Nephron progenitor cell (in vitro differentiated cells): ENCODE results near the gene LNX1.

Experiments used
- DNase-seq: peaks from one replicate; pipeline ENCODE4 v3.0.0; 2021
- H3K27ac Mint-ChIP-seq: 2 replicates; pipeline ENCODE4 v1.8.0; 2021; ENCODE audit warnings: mild to moderate bottlenecking, moderate library complexity, mixed read lengths
- H3K27me3 Mint-ChIP-seq: 2 replicates; pipeline ENCODE4 v1.8.0; 2021; ENCODE audit warnings: mild to moderate bottlenecking, low read depth, mixed read lengths; ENCODE audit not compliant: poor library complexity
- H3K36me3 Mint-ChIP-seq: 2 replicates; pipeline ENCODE4 v1.8.0; 2021; ENCODE audit warnings: low read depth, mixed read lengths
- H3K4me1 Mint-ChIP-seq: 2 replicates; pipeline ENCODE4 v1.8.0; 2021; ENCODE audit warnings: mixed read lengths
- H3K4me3 Mint-ChIP-seq: 2 replicates; pipeline ENCODE4 v1.8.0; 2021; ENCODE audit warnings: mild to moderate bottlenecking, moderate library complexity, mixed read lengths
- H3K9me3 Mint-ChIP-seq: 2 replicates; pipeline ENCODE4 v1.8.0; 2021; ENCODE audit warnings: mild to moderate bottlenecking, moderate library complexity, mixed read lengths
- TF ChIP-seq, protein P1 (sequence below): fragments of 200-600 bp; sonication (generic); IDR thresholded peaks from 2 replicates; pipeline ENCODE4 v1.5.0; 2021; ENCODE audit warnings: antibody characterized with exemption

The LNX1 gene

DNA sequence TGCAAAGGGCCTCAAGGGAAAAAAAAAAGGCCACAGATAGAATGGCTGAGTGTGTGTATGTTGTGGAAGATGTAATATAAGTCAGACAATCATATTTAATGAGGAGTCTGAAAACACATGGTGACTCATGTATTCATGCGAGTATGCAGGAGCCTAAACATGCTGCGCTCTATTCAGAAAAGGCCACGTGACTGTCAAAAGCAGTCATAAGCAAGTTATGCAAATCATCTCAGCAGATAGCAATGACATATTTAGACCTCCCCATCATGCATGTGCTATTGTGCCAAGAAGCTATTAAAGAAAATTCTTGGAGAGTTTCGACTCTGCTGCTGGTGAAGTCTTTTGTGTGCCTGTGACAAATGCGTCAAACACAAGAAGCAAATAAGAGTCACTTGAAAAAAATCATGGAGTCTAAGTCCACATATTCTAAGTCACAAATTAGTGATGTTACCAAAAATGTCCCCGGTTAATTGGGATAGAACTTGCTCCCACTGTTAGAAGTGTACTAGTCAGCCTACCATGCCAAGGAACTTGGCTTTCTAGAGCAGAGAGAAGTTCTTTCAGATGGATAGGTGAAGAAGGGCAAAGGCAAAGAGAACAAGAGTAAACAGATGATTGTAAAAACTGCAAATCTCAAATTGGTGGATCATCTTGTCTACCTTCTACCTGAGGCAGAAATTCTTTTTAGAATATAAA is 5.0 kb downstream of the LNX1 start:
- H3K27ac Mint-ChIP-seq, result no peak overlapping the region
- DNase-seq, result no peak
- H3K27me3 Mint-ChIP-seq, result peaks cover 8% of the 10 kb centered on the region
- TF ChIP-seq, protein P1, sequence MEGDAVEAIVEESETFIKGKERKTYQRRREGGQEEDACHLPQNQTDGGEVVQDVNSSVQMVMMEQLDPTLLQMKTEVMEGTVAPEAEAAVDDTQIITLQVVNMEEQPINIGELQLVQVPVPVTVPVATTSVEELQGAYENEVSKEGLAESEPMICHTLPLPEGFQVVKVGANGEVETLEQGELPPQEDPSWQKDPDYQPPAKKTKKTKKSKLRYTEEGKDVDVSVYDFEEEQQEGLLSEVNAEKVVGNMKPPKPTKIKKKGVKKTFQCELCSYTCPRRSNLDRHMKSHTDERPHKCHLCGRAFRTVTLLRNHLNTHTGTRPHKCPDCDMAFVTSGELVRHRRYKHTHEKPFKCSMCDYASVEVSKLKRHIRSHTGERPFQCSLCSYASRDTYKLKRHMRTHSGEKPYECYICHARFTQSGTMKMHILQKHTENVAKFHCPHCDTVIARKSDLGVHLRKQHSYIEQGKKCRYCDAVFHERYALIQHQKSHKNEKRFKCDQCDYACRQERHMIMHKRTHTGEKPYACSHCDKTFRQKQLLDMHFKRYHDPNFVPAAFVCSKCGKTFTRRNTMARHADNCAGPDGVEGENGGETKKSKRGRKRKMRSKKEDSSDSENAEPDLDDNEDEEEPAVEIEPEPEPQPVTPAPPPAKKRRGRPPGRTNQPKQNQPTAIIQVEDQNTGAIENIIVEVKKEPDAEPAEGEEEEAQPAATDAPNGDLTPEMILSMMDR, result no peak
- peaks cover 8% of the 10 kb centered on the region for H3K9me3 Mint-ChIP-seq
- H3K4me3 Mint-ChIP-seq, result no peak overlapping the region
- no peaks in the 10 kb centered on the region for H3K36me3 Mint-ChIP-seq
- H3K4me1 Mint-ChIP-seq, result peaks cover 62% of the 10 kb centered on the region

- Mint-ChIP-seq H3K27me3 (peaks cover 4% of the 10 kb centered on the region), H3K27ac (no peak overlapping the region), H3K4me3 (no peak overlapping the region), H3K36me3 (no peaks in the 10 kb centered on the region), H3K4me1 (peaks cover 53% of the 10 kb centered on the region), H3K9me3 (peaks cover 8% of the 10 kb centered on the region)
- DNase-seq, result no peak
- TF ChIP-seq, protein P1, result no peak
These were observed 6.6 kb downstream of the LNX1 start for GRCh38 chr4:53584658-53585057.

DNA sequence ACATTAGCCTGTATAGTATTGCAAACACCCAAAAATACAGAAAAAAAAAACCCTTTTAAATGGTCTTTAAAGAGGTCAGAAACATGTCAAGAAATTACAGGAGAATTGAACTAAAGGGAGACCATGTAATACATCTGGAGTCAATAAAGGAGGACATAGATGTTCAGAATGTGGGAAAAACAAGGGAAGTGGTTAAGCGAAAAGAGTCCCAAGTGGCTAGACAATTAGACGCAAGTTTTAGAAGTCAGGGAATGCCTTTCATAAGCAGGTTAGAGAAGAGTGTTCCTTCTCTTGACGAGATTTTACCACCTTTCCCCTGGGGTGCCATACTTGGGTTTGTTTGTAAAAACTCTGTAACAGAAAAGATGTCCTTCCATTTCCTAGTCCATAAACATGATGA is 7.8 kb downstream of the LNX1 start:
- Mint-ChIP-seq H3K4me3 (no peak overlapping the region), H3K36me3 (no peaks in the 10 kb centered on the region), H3K27ac (no peak overlapping the region), H3K9me3 (peaks cover 8% of the 10 kb centered on the region), H3K27me3 (peaks cover 4% of the 10 kb centered on the region), H3K4me1 (peaks cover 57% of the 10 kb centered on the region)
- DNase-seq, result no peak
- TF ChIP-seq, protein P1, result no peak

DNA sequence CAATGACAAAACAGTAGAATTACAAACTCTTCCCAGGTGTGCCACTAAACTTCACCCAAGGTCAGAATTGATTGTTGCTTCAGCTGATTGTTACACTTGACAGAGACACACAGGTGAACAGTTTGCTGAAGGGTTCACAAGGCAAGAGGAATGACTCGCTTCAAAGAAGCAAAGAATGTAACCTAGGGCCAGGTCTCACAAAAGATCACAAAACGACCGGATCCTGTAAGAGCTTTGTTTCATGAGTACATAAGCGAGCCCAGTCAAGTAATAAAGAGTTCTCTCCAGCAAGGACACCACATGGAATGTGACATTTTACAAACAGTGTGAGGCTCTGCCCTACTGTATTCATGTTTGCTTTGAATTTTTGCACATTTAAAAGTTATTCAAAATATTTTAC is 9.1 kb downstream of the LNX1 start:
- Mint-ChIP-seq H3K36me3 (no peaks in the 10 kb centered on the region), H3K27me3 (peaks cover 4% of the 10 kb centered on the region), H3K4me3 (no peak overlapping the region), H3K9me3 (peaks cover 8% of the 10 kb centered on the region), H3K4me1 (peaks cover 51% of the 10 kb centered on the region), H3K27ac (no peak overlapping the region)
- no peak for DNase-seq
- TF ChIP-seq, protein P1, result no peak

DNA sequence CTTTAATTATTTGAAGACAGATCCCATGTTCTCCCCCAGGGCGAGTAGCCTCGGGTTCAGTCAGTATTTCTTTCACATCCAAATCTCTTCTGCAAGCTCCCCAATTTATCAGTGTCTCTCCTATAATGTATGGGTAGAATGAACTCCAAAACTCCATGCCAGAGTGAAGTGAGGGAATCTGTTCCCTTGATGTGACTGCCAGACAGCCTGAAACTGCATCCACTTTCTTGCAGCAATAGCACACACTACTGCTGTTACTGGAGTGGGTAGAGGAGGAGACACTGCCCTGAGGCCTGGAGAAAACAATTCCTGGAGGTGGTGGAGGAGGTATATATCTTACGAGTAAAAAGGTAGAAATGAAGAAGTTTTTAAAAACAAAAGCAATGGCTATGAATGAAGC is 11.0 kb downstream of the LNX1 start:
- no peaks in the 10 kb centered on the region for H3K36me3 Mint-ChIP-seq
- H3K9me3 Mint-ChIP-seq, result peaks cover 6% of the 10 kb centered on the region
- H3K4me1 Mint-ChIP-seq, result peaks cover 46% of the 10 kb centered on the region
- H3K4me3 Mint-ChIP-seq, result no peak overlapping the region
- H3K27ac Mint-ChIP-seq, result peak overlapping the region; percentile 65
- TF ChIP-seq, protein P1, result no peak
- peaks cover 4% of the 10 kb centered on the region for H3K27me3 Mint-ChIP-seq
- no peak for DNase-seq

DNA sequence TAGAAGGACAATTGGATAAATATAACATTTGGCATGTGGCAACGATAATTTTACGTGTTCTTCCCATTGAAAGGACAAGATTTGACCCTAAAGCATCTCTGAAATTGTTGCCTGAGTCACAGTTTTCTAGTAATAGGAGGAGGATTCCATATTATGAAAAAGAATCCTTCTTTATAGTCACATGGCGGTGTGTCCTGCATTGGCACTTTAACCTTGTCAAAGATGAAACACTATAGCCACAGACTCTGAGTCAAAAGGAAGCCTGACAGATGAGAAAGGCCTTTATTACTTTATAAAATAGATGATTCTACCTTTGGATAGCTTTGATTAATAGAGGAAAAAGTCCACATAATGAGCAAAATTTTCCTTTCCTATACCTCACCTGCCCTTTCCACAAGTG is 11.5 kb downstream of the LNX1 start:
- peaks cover 4% of the 10 kb centered on the region for H3K27me3 Mint-ChIP-seq
- peaks cover 41% of the 10 kb centered on the region for H3K4me1 Mint-ChIP-seq
- H3K4me3 Mint-ChIP-seq, result no peak overlapping the region
- no peak for DNase-seq
- no peaks in the 10 kb centered on the region for H3K36me3 Mint-ChIP-seq
- no peak overlapping the region for H3K27ac Mint-ChIP-seq
- TF ChIP-seq, protein P1, result no peak
- H3K9me3 Mint-ChIP-seq, result peaks cover 4% of the 10 kb centered on the region
